ENCODE results near the gene TFG.

GRCh38 chr3:100706365-100706764 is 2.9 kb upstream of the TFG start:
- TF ChIP-seq CTCF (IDR thresholded peaks at IDR 0.05) (no peak), POLR2A (IDR thresholded peaks at IDR 0.05) (no peak)
